GM12878 (cell line): ENCODE data around the gene TAS2R39. TPM values are rescaled to one million over a fixed set of nuclear protein-coding genes. Genes with fewer than 3 reads are reported as not detected.

Source experiments
- ATAC-seq: fragments of 200-7000 bp; cut with Tn5 transposase; 3 replicates; pipeline ENCODE4 v1.9.1; 2020; ENCODE audit warnings: mild to moderate bottlenecking, moderate library complexity
- BruUV-seq: library from RNA; stranded (reverse); fragments of 400-500 nt; replicated peaks from 2 replicates; lab custom pipeline; 2021; lab: Mats Ljungman, UMichigan
- CTCF ChIA-PET: fragments of 300-600 bp; sonication (Branson Sonifier 250); formaldehyde crosslinking; extraction: SDS; loops from one replicate; lab custom pipeline; 2021; ENCODE audit warnings: inconsistent platforms; lab: Yijun Ruan, JAX
- POLR2A ChIA-PET: fragments of 350-600 bp; formaldehyde crosslinking; extraction: SDS; loops from one replicate; lab custom pipeline; 2021; ENCODE audit warnings: inconsistent platforms; lab: Charles Lee
- RAD21 ChIA-PET: fragments of 300-600 bp; sonication (Branson Sonifier 250); formaldehyde crosslinking; loops from one replicate; lab custom pipeline; 2023; ENCODE audit warnings: antibody characterized with exemption; ENCODE audit not compliant: unreplicated experiment; lab: Charles Lee
- SMC1A ChIA-PET: fragments of 300-600 bp; sonication (Branson Sonifier 250); formaldehyde crosslinking; loops from one replicate; lab custom pipeline; 2023; ENCODE audit not compliant: unreplicated experiment, uncharacterized antibody; lab: Charles Lee
- DNase-seq: peaks from one replicate; pipeline ENCODE4 v3.0.0-alpha.2; 2011; ENCODE audit warnings: low read depth, low spot score
- FAIRE-seq: peaks from 3 replicates; lab custom pipeline; 2011; peaks lifted over from hg19 to GRCh38; lab: Jason Lieb, UNC
- H2AFZ ChIP-seq: 2 replicates; pipeline ENCODE4 v1.6.0; 2011; ENCODE audit warnings: low read depth, low read length, control low read depth; ENCODE audit not compliant: control insufficient read depth
- H3K27ac ChIP-seq: 2 replicates; pipeline ENCODE4 v1.5.1; 2011; ENCODE audit warnings: control low read depth; ENCODE audit not compliant: control insufficient read depth, insufficient read depth
- H3K27me3 ChIP-seq, 2 experiments: replicated peaks in 1 of 2; 2 replicates each; pipeline versions ENCODE4 v1.6.0 to v1.6.1; 2011; ENCODE audit warnings: low read length in 1 of 2; ENCODE audit not compliant: control insufficient read depth in 2 of 2, insufficient read depth in 2 of 2
- H3K36me3 ChIP-seq, 2 experiments: 2 replicates each; pipeline ENCODE4 v1.5.1; 2011; ENCODE audit warnings: low read length in 1 of 2; ENCODE audit not compliant: control insufficient read depth in 2 of 2, insufficient read depth in 2 of 2
- H3K4me1 ChIP-seq: 2 replicates; pipeline ENCODE4 v1.6.1; 2011; ENCODE audit warnings: mild to moderate bottlenecking, low read length, moderate library complexity, mixed read lengths; ENCODE audit not compliant: control insufficient read depth, insufficient read depth
- H3K4me2 ChIP-seq: 2 replicates; pipeline ENCODE4 v1.6.0; 2011; ENCODE audit warnings: control low read depth; ENCODE audit not compliant: control insufficient read depth, insufficient read depth
- H3K4me3 ChIP-seq: fragments of 200-600 bp; sonication (generic); 2 replicates; pipeline ENCODE4 v1.5.1; 2016
- H3K79me2 ChIP-seq: 2 replicates; pipeline ENCODE4 v1.6.0; 2011; ENCODE audit warnings: low read length; ENCODE audit not compliant: control insufficient read depth, insufficient read depth
- H3K9ac ChIP-seq: 2 replicates; pipeline ENCODE4 v1.8.0; 2011; ENCODE audit warnings: low read length, control low read depth, mixed read lengths; ENCODE audit not compliant: control insufficient read depth, insufficient read depth
- H3K9me3 ChIP-seq: replicated peaks from 3 replicates; pipeline ENCODE4 v1.5.1; 2011; ENCODE audit warnings: mild to moderate bottlenecking, low read length; ENCODE audit not compliant: control insufficient read depth, insufficient read depth
- H4K20me1 ChIP-seq: 2 replicates; pipeline ENCODE4 v1.6.0; 2011; ENCODE audit not compliant: control insufficient read depth, insufficient read depth
- BRCA1 ChIP-seq: IDR thresholded peaks from 2 replicates; pipeline ENCODE4 v1.6.1; 2011; ENCODE audit warnings: low read depth, low read length, improper control_type of control experiment
- CHD2 ChIP-seq: IDR thresholded peaks from 2 replicates; pipeline ENCODE4 v1.6.1; 2011; ENCODE audit warnings: low read depth, low read length, improper control_type of control experiment, borderline replicate concordance
- FOS ChIP-seq: IDR thresholded peaks from 3 replicates; pipeline ENCODE4 v1.6.1; 2011; ENCODE audit warnings: borderline replicate concordance; ENCODE audit not compliant: insufficient read length; ENCODE audit errors: extremely low read depth
- GATAD2B ChIP-seq: fragments of 450-650 bp; conservative IDR thresholded peaks from 2 replicates; pipeline ENCODE4 v1.6.1; 2017; ENCODE audit warnings: low read depth, mild to moderate bottlenecking, moderate library complexity
- IKZF2 ChIP-seq, 2 experiments: fragments of 450-650 bp; IDR thresholded peaks; 2 replicates each; pipeline ENCODE4 v1.6.1; 2017; ENCODE audit warnings: mild to moderate bottlenecking in 2 of 2, moderate library complexity in 2 of 2
- JUNB ChIP-seq: IDR thresholded peaks from 2 replicates; pipeline ENCODE4 v1.6.1; 2016; ENCODE audit warnings: antibody characterized with exemption, mild to moderate bottlenecking
- JUND ChIP-seq: IDR thresholded peaks from 2 replicates; pipeline ENCODE4 v1.6.1; 2012; ENCODE audit warnings: low read depth, mild to moderate bottlenecking, low read length, improper control_type of control experiment, moderate library complexity
- MYC ChIP-seq: IDR thresholded peaks from 2 replicates; pipeline ENCODE4 v1.6.1; 2011; ENCODE audit warnings: mild to moderate bottlenecking, low read length, moderate library complexity, inconsistent platforms; ENCODE audit not compliant: insufficient read depth, insufficient replicate concordance, insufficient read length, severe bottlenecking
- NFYA ChIP-seq: IDR thresholded peaks from 2 replicates; pipeline ENCODE4 v1.6.1; 2011; ENCODE audit warnings: low read depth, mild to moderate bottlenecking, low read length, improper control_type of control experiment, borderline replicate concordance
- PAX8 ChIP-seq: fragments of 450-650 bp; IDR thresholded peaks from 2 replicates; pipeline ENCODE4 v1.6.1; 2017; ENCODE audit warnings: mild to moderate bottlenecking, moderate library complexity
- RAD21 ChIP-seq: IDR thresholded peaks from 2 replicates; pipeline ENCODE4 v1.6.1; 2011; ENCODE audit warnings: mild to moderate bottlenecking, low read depth, low read length, moderate library complexity; ENCODE audit not compliant: insufficient read depth
- RBBP5 ChIP-seq: fragments of 200-600 bp; sonication (generic); conservative IDR thresholded peaks from 2 replicates; pipeline ENCODE4 v1.6.1; 2016
- RUNX3 ChIP-seq: IDR thresholded peaks from 2 replicates; pipeline ENCODE4 v1.6.1; 2012; ENCODE audit warnings: low read length, inconsistent platforms
- SIX5 ChIP-seq: IDR thresholded peaks from 2 replicates; pipeline ENCODE4 v1.6.1; 2011; ENCODE audit warnings: mild to moderate bottlenecking, low read depth, low read length, moderate library complexity; ENCODE audit not compliant: severe bottlenecking
- SPI1 ChIP-seq: IDR thresholded peaks from 2 replicates; pipeline ENCODE4 v1.6.1; 2011; ENCODE audit warnings: low read depth, mild to moderate bottlenecking, low read length, moderate library complexity, borderline replicate concordance; ENCODE audit not compliant: insufficient read depth
- SREBF2 ChIP-seq: IDR thresholded peaks from 2 replicates; pipeline ENCODE4 v1.6.1; 2012; ENCODE audit warnings: mild to moderate bottlenecking, low read length
- TARDBP ChIP-seq: IDR thresholded peaks from 2 replicates; pipeline ENCODE4 v1.6.1; 2016; ENCODE audit warnings: borderline replicate concordance
- WRNIP1 ChIP-seq: IDR thresholded peaks from 2 replicates; pipeline ENCODE4 v1.6.1; 2011; ENCODE audit warnings: low read depth, low read length, improper control_type of control experiment, borderline replicate concordance
- WGBS: methylation state at CpG from one replicate; pipeline ENCODE4 v1.1.6; 2016; ENCODE audit warnings: low lambda C conversion rate; ENCODE audit not compliant: insufficient replicate concordance, insufficient coverage; ENCODE audit errors: missing lambda C conversion rate; 5-methylcytosine and 5-hydroxymethylcytosine counted together
- in situ Hi-C: fragments of 300-500 bp; cut with MboI; formaldehyde crosslinking; loops from 9 replicates; pipeline ENCODE4 v1.14.3; 2018; ENCODE audit warnings: mixed read lengths
- intact Hi-C: fragments of 100-400 bp; cut with micrococcal nuclease; formaldehyde crosslinking; loops from one replicate; pipeline ENCODE4 v1.14.2; 2022; ENCODE audit not compliant: unreplicated experiment
- polyA plus RNA-seq, 11 experiments: library from polyadenylated mRNA; depleted of rRNA in 4 of 11; unstranded in 6 of 11; stranded (reverse) in 5 of 11; fragments of >200 nt; fragmentation: Nextera tagmentation in 4 of 11; fragmentation: Illumina TruSeq in 1 of 11; extraction: Ambion mirVana in 4 of 11; extraction: Trizol in 1 of 11; gene quantifications; 1 replicate in 1 of 11; 2 replicates in 10 of 11; pipeline versions ENCODE4 v1.2.1 to v1.2.3, GENCODE V29; 2011 to 2016; ENCODE audit warnings: inconsistent platforms in 2 of 11, missing spikeins in 2 of 11, low read depth in 1 of 11
- total RNA-seq, 4 experiments: library from RNA; depleted of rRNA in 3 of 4; stranded (reverse); fragments of >200 nt in 3 of 4; fragmentation: Illumina TruSeq in 1 of 4; extraction: Trizol in 1 of 4; gene quantifications; 2 replicates each; pipeline versions ENCODE4 v1.2.1 to v1.2.3, GENCODE V29; 2013 to 2021
- TF ChIP-seq, protein P1 (sequence below): fragments of 450-650 bp; formaldehyde crosslinking; IDR thresholded peaks from 2 replicates; pipeline ENCODE4 v1.5.0; 2022; ENCODE audit warnings: mild to moderate bottlenecking, missing genetic modification characterization

TAS2R39 gene
- total and polyA plus RNA-seq, 10 of the 15 experiments (the other 5 are each of a cell fraction or from before 2014, with no cell fraction given), result not detected

DNA sequence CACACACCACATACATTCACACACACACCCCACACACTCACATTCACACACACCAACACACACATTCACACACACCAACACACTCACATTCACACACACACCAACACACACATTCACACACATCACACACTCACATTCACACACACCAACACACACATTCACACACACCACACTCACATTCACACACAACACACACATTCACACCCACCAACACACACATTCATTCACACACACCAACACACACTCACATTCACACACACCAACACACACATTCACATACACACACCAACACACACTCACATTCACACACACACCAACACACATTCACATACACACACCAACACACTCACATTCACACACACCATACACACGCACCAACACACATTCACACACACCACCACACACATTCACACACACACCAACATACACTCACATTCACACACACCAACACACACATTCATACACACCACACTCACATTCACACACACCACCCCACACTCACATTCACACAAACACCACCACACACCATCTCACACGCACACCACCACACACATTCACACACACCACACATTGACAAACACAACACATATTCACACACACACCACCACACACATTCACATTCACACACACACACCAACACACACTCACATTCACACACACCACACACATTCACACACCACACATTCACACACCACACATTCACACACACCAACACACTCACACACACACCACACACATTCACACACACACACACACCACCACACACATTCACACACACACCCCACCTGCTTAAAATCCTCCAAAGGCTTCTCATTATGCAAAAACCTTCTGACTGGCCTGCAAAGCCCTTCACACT, 47.6 kb downstream of the TAS2R39 start:
- no peak for ATAC-seq
- H3K79me2 ChIP-seq, result no peaks in the 10 kb centered on the region
- ChIA-PET RAD21 (no interaction called here), POLR2A (no interaction called here), CTCF (interaction anchor here (1.4 kb wide), 1 partner anchor 16 kb away, joined by 4 read pairs; no protein-coding TSS in a partner anchor), SMC1A (no interaction called here)
- no peak overlapping the region for H2AFZ ChIP-seq
- DNase-seq, result no peak
- H3K4me1 ChIP-seq, result no peaks in the 10 kb centered on the region
- H3K9ac ChIP-seq, result no peak overlapping the region
- no peak overlapping the region for H3K4me3 ChIP-seq
- BruUV-seq, result no TSS peak
- no peak overlapping the region for H3K27ac ChIP-seq
- WGBS, result 80% methylated on average over 2 of the region's 2 CpGs
- H4K20me1 ChIP-seq, result no peaks in the 10 kb centered on the region
- intact Hi-C loops, result no loop called here
- H3K36me3 ChIP-seq, result no peaks in the 10 kb centered on the region
- no peaks in the 10 kb centered on the region for H3K9me3 ChIP-seq
- no peak for TF ChIP-seq RBBP5
- no peak for TF ChIP-seq FOS
- TF ChIP-seq CHD2, result no peak
- no peak for TF ChIP-seq JUND
- TF ChIP-seq GATAD2B, result no peak
- no peak for TF ChIP-seq MYC
- TF ChIP-seq SPI1, result no peak
- no peak for TF ChIP-seq NFYA
- TF ChIP-seq WRNIP1, result no peak
- no peak for TF ChIP-seq RAD21
- no peak for TF ChIP-seq SIX5
- no peak for TF ChIP-seq JUNB
- TF ChIP-seq PAX8, result no peak
- no peak for TF ChIP-seq RUNX3
- TF ChIP-seq IKZF2 (IDR thresholded peaks at IDR 0.05), result no peak
- TF ChIP-seq TARDBP, result no peak
- TF ChIP-seq, protein P1, sequence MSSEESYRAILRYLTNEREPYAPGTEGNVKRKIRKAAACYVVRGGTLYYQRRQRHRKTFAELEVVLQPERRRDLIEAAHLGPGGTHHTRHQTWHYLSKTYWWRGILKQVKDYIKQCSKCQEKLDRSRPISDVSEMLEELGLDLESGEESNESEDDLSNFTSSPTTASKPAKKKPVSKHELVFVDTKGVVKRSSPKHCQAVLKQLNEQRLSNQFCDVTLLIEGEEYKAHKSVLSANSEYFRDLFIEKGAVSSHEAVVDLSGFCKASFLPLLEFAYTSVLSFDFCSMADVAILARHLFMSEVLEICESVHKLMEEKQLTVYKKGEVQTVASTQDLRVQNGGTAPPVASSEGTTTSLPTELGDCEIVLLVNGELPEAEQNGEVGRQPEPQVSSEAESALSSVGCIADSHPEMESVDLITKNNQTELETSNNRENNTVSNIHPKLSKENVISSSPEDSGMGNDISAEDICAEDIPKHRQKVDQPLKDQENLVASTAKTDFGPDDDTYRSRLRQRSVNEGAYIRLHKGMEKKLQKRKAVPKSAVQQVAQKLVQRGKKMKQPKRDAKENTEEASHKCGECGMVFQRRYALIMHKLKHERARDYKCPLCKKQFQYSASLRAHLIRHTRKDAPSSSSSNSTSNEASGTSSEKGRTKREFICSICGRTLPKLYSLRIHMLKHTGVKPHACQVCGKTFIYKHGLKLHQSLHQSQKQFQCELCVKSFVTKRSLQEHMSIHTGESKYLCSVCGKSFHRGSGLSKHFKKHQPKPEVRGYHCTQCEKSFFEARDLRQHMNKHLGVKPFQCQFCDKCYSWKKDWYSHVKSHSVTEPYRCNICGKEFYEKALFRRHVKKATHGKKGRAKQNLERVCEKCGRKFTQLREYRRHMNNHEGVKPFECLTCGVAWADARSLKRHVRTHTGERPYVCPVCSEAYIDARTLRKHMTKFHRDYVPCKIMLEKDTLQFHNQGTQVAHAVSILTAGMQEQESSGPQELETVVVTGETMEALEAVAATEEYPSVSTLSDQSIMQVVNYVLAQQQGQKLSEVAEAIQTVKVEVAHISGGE, result no peak
- TF ChIP-seq SREBF2, result no peak
- TF ChIP-seq BRCA1, result no peak
- peak; percentile 18 for FAIRE-seq
- no peak overlapping the region for H3K4me2 ChIP-seq
- H3K27me3 ChIP-seq, result no peaks in the 10 kb centered on the region
- in situ Hi-C loops, result no loop called here
